ENCODE data around the gene THOC6.
A peak's percentile ranks its signal among the peaks of the same experiment; 100 is the strongest.

The THOC6 gene

GRCh38 chr16:3007059-3007956 lies 16.5 kb upstream of the THOC6 start:
- H3K9me3 ChIP-seq (ENCODE audit: control insufficient read depth in 1 of 2, low read length in 2 of 2) = no peaks in the 10 kb centered on the region
- peak overlapping the region; percentile 63 to 65 for H3K9ac ChIP-seq (ENCODE audit: low read depth in 1 of 2, low read length in 2 of 2)
- H3K36me3 ChIP-seq (ENCODE audit: control insufficient read depth in 1 of 2, insufficient read depth in 2 of 2, low read length in 2 of 2) = no peaks in the 10 kb centered on the region
- peak overlapping the region; percentile 38 to 57 for H3K4me3 ChIP-seq (ENCODE audit: low read depth in 1 of 2, low read length in 2 of 2)
- H3K27me3 ChIP-seq (ENCODE audit: control insufficient read depth in 1 of 2, insufficient read depth in 2 of 2, low read length in 2 of 2) = no peaks in the 10 kb centered on the region
- peaks cover 32 to 48% of the 10 kb centered on the region in 2 donors for H3K4me1 ChIP-seq (ENCODE audit: control insufficient read depth in 1 of 2, insufficient read depth in 2 of 2, low read length in 2 of 2)
- H3K27ac ChIP-seq (ENCODE audit: low read depth, low read length) = peak overlapping the region; percentile 80

DNA sequence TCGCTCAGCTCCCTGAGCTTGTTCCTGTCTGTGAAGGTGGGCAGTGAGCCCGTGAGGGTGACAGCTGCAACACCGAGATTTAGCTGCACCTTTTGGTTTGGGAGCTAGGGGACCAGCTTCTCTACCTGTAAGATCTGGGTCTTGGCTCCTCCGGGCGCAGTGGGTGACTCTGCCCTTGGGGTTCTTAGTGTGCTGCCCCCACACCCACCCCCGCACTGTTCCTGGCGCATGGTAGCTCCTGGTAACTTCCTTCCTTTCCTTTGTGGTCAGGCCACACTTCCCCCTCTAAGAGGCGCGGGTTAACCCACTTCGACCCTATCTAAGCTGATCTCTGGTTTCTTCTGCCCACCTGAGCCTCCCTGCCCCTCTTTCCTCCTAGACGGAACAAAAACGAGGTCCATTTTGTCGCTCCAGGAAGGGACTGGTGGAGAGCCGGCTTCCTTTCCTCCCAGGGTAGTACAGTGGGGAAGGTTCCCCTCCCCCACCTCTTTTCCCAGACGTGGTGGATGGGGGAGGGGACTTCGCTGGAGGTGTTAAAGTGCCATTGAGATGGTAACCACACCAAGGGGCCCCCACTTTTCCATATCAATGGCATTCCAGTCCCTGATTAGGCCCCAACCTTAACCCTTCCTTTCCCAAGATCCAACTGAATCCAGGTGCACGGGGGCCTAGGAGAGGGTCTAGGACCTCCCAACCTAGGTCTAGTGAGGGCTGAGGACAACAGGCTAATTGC lies 15.7 kb upstream of the THOC6 start:
- H3K36me3 ChIP-seq (ENCODE audit: control insufficient read depth in 1 of 2, insufficient read depth in 2 of 2, low read length in 2 of 2) = no peaks in the 10 kb centered on the region
- peak overlapping the region; percentile 80 for H3K27ac ChIP-seq (ENCODE audit: low read depth, low read length)
- H3K4me3 ChIP-seq (ENCODE audit: low read depth in 1 of 2, low read length in 2 of 2) = peak overlapping the region; percentile 33 to 38
- H3K9ac ChIP-seq (ENCODE audit: low read depth in 1 of 2, low read length in 2 of 2) = peak overlapping the region; percentile 63 to 65
- peaks cover 0 to 3% of the 10 kb centered on the region in 2 donors for H3K27me3 ChIP-seq (ENCODE audit: control insufficient read depth in 1 of 2, insufficient read depth in 2 of 2, low read length in 2 of 2)
- H3K9me3 ChIP-seq (ENCODE audit: control insufficient read depth in 1 of 2, low read length in 2 of 2) = no peaks in the 10 kb centered on the region
- H3K4me1 ChIP-seq (ENCODE audit: control insufficient read depth in 1 of 2, insufficient read depth in 2 of 2, low read length in 2 of 2) = peaks cover 33 to 52% of the 10 kb centered on the region in 2 donors

DNA sequence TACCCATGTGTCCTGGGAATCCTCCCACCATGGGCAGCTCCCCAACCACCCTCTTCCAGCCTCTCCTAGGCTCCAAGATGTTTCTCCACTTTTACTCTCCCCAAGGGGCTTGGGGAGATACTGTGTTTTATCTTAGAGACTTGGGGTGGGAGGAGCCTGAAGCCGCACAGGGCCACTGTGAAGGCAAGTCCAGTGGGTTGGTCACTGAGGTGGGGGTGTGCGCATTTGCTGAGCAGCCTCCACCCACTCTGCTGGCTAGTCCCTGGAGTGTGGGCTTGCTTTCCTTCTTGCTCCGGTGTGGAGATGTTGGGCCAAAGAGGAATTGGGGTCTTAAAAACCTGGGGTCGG lies 15.2 kb upstream of the THOC6 start:
- Histone ChIP-seq H3K9me3 (ENCODE audit: control insufficient read depth in 1 of 2, low read length in 2 of 2) (no peaks in the 10 kb centered on the region), H3K27me3 (ENCODE audit: control insufficient read depth in 1 of 2, insufficient read depth in 2 of 2, low read length in 2 of 2) (peaks cover 0 to 5% of the 10 kb centered on the region in 2 donors), H3K4me1 (ENCODE audit: control insufficient read depth in 1 of 2, insufficient read depth in 2 of 2, low read length in 2 of 2) (peaks cover 33 to 53% of the 10 kb centered on the region in 2 donors), H3K4me3 (ENCODE audit: low read depth in 1 of 2, low read length in 2 of 2) (peak overlapping the region; percentile 4 to 38), H3K36me3 (ENCODE audit: control insufficient read depth in 1 of 2, insufficient read depth in 2 of 2, low read length in 2 of 2) (no peaks in the 10 kb centered on the region), H3K27ac (ENCODE audit: low read depth, low read length) (no peak overlapping the region), H3K9ac (ENCODE audit: low read depth in 1 of 2, low read length in 2 of 2) (peak overlapping the region; percentile 32 to 65)

- no peak overlapping the region for H3K27ac ChIP-seq (ENCODE audit: low read depth, low read length)
- no peak overlapping the region for H3K4me3 ChIP-seq (ENCODE audit: low read depth in 1 of 2, low read length in 2 of 2)
- H3K4me1 ChIP-seq (ENCODE audit: control insufficient read depth in 1 of 2, insufficient read depth in 2 of 2, low read length in 2 of 2) = peaks cover 33 to 56% of the 10 kb centered on the region in 2 donors
- H3K36me3 ChIP-seq (ENCODE audit: control insufficient read depth in 1 of 2, insufficient read depth in 2 of 2, low read length in 2 of 2) = no peaks in the 10 kb centered on the region
- H3K9me3 ChIP-seq (ENCODE audit: control insufficient read depth in 1 of 2, low read length in 2 of 2) = no peaks in the 10 kb centered on the region
- no peak overlapping the region for H3K9ac ChIP-seq (ENCODE audit: low read depth in 1 of 2, low read length in 2 of 2)
- peaks cover 0 to 5% of the 10 kb centered on the region in 2 donors for H3K27me3 ChIP-seq (ENCODE audit: control insufficient read depth in 1 of 2, insufficient read depth in 2 of 2, low read length in 2 of 2)
Measured at GRCh38 chr16:3009568-3010390, 14.1 kb upstream of the THOC6 start.

- H3K36me3 ChIP-seq (ENCODE audit: control insufficient read depth in 1 of 2, insufficient read depth in 2 of 2, low read length in 2 of 2) = no peaks in the 10 kb centered on the region
- H3K9me3 ChIP-seq (ENCODE audit: control insufficient read depth in 1 of 2, low read length in 2 of 2) = no peaks in the 10 kb centered on the region
- no peak overlapping the region for H3K27ac ChIP-seq (ENCODE audit: low read depth, low read length)
- H3K9ac ChIP-seq (ENCODE audit: low read depth in 1 of 2, low read length in 2 of 2) = no peak overlapping the region
- H3K4me1 ChIP-seq (ENCODE audit: control insufficient read depth in 1 of 2, insufficient read depth in 2 of 2, low read length in 2 of 2) = peaks cover 33 to 56% of the 10 kb centered on the region in 2 donors
- H3K27me3 ChIP-seq (ENCODE audit: control insufficient read depth in 1 of 2, insufficient read depth in 2 of 2, low read length in 2 of 2) = peaks cover 0 to 5% of the 10 kb centered on the region in 2 donors
- no peak overlapping the region for H3K4me3 ChIP-seq (ENCODE audit: low read depth in 1 of 2, low read length in 2 of 2)
Measured at GRCh38 chr16:3010510-3010909, 13.3 kb upstream of the THOC6 start.

DNA sequence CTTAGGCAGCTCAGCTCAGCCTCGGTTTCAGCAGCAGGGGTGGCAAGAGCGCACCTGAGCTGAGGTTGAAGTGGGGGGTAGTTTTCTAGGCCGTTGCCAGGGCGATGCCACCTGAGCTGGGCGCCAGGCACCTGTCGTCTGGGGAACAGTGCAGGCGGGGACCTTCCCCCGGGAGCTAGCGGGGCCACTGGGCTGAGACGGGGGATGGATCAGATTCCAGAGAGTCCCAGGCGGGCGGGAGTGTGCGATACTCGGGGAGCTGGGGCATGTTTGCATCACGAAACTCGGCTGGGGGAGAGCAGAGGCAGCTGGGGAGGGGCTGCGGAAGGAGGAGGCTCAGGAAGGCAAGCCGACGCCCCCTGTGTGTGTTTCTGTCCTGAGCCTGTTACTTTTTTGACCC lies 11.6 kb upstream of the THOC6 start:
- Histone ChIP-seq H3K27ac (ENCODE audit: low read depth, low read length) (no peak overlapping the region), H3K36me3 (ENCODE audit: control insufficient read depth in 1 of 2, insufficient read depth in 2 of 2, low read length in 2 of 2) (no peaks in the 10 kb centered on the region), H3K4me1 (ENCODE audit: control insufficient read depth in 1 of 2, insufficient read depth in 2 of 2, low read length in 2 of 2) (peaks cover 24 to 42% of the 10 kb centered on the region in 2 donors), H3K9me3 (ENCODE audit: control insufficient read depth in 1 of 2, low read length in 2 of 2) (no peaks in the 10 kb centered on the region), H3K4me3 (ENCODE audit: low read depth in 1 of 2, low read length in 2 of 2) (no peak overlapping the region), H3K27me3 (ENCODE audit: control insufficient read depth in 1 of 2, insufficient read depth in 2 of 2, low read length in 2 of 2) (peaks cover 0 to 5% of the 10 kb centered on the region in 2 donors), H3K9ac (ENCODE audit: low read depth in 1 of 2, low read length in 2 of 2) (no peak overlapping the region)

DNA sequence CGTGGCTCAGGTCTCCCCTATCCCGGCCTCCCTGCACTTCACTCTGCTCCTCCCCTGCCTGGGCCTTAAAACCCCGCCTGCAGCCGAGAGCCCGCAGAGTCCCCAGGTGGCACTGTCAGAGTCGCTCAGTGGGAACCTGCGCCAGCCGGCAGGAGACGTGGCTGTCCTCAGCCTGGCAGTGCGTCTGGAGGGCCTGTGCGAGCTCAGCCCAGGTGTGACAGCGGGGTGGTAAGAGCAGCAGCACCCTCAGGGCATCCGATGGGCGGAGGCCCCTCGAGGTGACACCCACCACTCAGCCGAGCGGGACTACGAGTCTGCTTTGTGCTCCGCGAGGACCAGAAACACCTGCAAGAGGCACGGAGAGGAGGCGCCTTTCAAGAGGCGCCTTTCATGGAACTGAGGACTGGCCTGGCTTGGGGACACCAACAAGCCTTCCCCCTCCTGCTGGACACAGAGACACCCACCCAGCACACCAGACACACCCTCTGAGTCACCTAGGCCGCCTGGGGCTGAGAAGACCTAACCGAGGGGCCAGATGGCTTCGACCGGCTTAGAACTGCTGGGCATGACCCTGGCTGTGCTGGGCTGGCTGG lies 10.9 kb upstream of the THOC6 start, which contains the start of gene CLDN9:
TSS of gene CLDN9 (plus strand) at position 96 of the 593 bp plus-strand sequence. CDS start at position 536, 440 bp downstream.
- Histone ChIP-seq H3K4me3 (ENCODE audit: low read depth in 1 of 2, low read length in 2 of 2) (no peak within 1 kb of the TSS), H3K27me3 (ENCODE audit: control insufficient read depth in 1 of 2, insufficient read depth in 2 of 2, low read length in 2 of 2) (peaks cover 0 to 5% of the 10 kb centered on the region in 2 donors), H3K9me3 (ENCODE audit: control insufficient read depth in 1 of 2, low read length in 2 of 2) (no peaks in the 10 kb centered on the region), H3K36me3 (ENCODE audit: control insufficient read depth in 1 of 2, insufficient read depth in 2 of 2, low read length in 2 of 2) (no peaks in the 10 kb centered on the region), H3K9ac (ENCODE audit: low read depth in 1 of 2, low read length in 2 of 2) (no peak within 1 kb of the TSS), H3K27ac (ENCODE audit: low read depth, low read length) (no peak within 1 kb of the TSS), H3K4me1 (ENCODE audit: control insufficient read depth in 1 of 2, insufficient read depth in 2 of 2, low read length in 2 of 2) (peaks cover 17 to 35% of the 10 kb centered on the region in 2 donors)

- no peak overlapping the region for H3K27ac ChIP-seq (ENCODE audit: low read depth, low read length)
- H3K4me3 ChIP-seq (ENCODE audit: low read depth in 1 of 2, low read length in 2 of 2) = no peak overlapping the region
- H3K9ac ChIP-seq (ENCODE audit: low read depth in 1 of 2, low read length in 2 of 2) = no peak overlapping the region
- H3K27me3 ChIP-seq (ENCODE audit: control insufficient read depth in 1 of 2, insufficient read depth in 2 of 2, low read length in 2 of 2) = peaks cover 0 to 5% of the 10 kb centered on the region in 2 donors
- H3K9me3 ChIP-seq (ENCODE audit: control insufficient read depth in 1 of 2, low read length in 2 of 2) = no peaks in the 10 kb centered on the region
- no peaks in the 10 kb centered on the region for H3K36me3 ChIP-seq (ENCODE audit: control insufficient read depth in 1 of 2, insufficient read depth in 2 of 2, low read length in 2 of 2)
- peaks cover 16 to 29% of the 10 kb centered on the region in 2 donors for H3K4me1 ChIP-seq (ENCODE audit: control insufficient read depth in 1 of 2, insufficient read depth in 2 of 2, low read length in 2 of 2)
Measured at GRCh38 chr16:3013491-3013951, 10.3 kb upstream of the THOC6 start.

GRCh38 chr16:3013998-3014690 lies 9.7 kb upstream of the THOC6 start:
- H3K9ac ChIP-seq (ENCODE audit: low read depth in 1 of 2, low read length in 2 of 2) = no peak overlapping the region
- no peak overlapping the region for H3K4me3 ChIP-seq (ENCODE audit: low read depth in 1 of 2, low read length in 2 of 2)
- no peaks in the 10 kb centered on the region for H3K36me3 ChIP-seq (ENCODE audit: control insufficient read depth in 1 of 2, insufficient read depth in 2 of 2, low read length in 2 of 2)
- H3K27me3 ChIP-seq (ENCODE audit: control insufficient read depth in 1 of 2, insufficient read depth in 2 of 2, low read length in 2 of 2) = peaks cover 0 to 5% of the 10 kb centered on the region in 2 donors
- H3K27ac ChIP-seq (ENCODE audit: low read depth, low read length) = no peak overlapping the region
- H3K9me3 ChIP-seq (ENCODE audit: control insufficient read depth in 1 of 2, low read length in 2 of 2) = no peaks in the 10 kb centered on the region
- H3K4me1 ChIP-seq (ENCODE audit: control insufficient read depth in 1 of 2, insufficient read depth in 2 of 2, low read length in 2 of 2) = peaks cover 13 to 23% of the 10 kb centered on the region in 2 donors

Measured in duodenal mucosa (tissue), 2 donors.